DOHH2 (cell line): ENCODE measurements around the gene BCL11B.

Experiments used
- H3F3A ChIP-seq: fragments of 200-600 bp; sonication (generic), shearing (Covaris generic); 2 replicates; pipeline ENCODE4 v1.6.0; 2016; ENCODE audit warnings: antibody characterized with exemption, mild to moderate bottlenecking; ENCODE audit not compliant: control insufficient read depth, insufficient read depth
- H3K27ac ChIP-seq: fragments of 200-600 bp; sonication (generic); 2 replicates; pipeline ENCODE4 v1.5.1; 2014; ENCODE audit warnings: low read depth, mild to moderate bottlenecking, low read length, moderate library complexity
- H3K27me3 ChIP-seq: fragments of 200-600 bp; sonication (generic); 2 replicates; pipeline ENCODE4 v1.6.1; 2014; ENCODE audit warnings: mild to moderate bottlenecking, low read length, mixed read lengths; ENCODE audit not compliant: control insufficient read depth
- H3K36me3 ChIP-seq: fragments of 200-600 bp; sonication (generic); 2 replicates; pipeline ENCODE4 v1.6.1; 2014; ENCODE audit warnings: mild to moderate bottlenecking, low read length, moderate library complexity, mixed read lengths; ENCODE audit not compliant: control insufficient read depth
- H3K4me1 ChIP-seq: fragments of 200-600 bp; sonication (generic); 2 replicates; pipeline ENCODE4 v1.6.1; 2014; ENCODE audit warnings: mild to moderate bottlenecking, low read length, mixed read lengths; ENCODE audit not compliant: control insufficient read depth
- H3K4me2 ChIP-seq: fragments of 200-600 bp; sonication (generic); 2 replicates; pipeline ENCODE4 v1.6.0; 2014; ENCODE audit warnings: mild to moderate bottlenecking, low read length, moderate library complexity
- H3K4me3 ChIP-seq: fragments of 200-600 bp; sonication (generic); 2 replicates; pipeline ENCODE4 v1.5.1; 2014; ENCODE audit warnings: mild to moderate bottlenecking, low read length, mixed read lengths
- H3K79me2 ChIP-seq: fragments of 200-600 bp; sonication (generic); 2 replicates; pipeline ENCODE4 v1.6.1; 2014; ENCODE audit warnings: mild to moderate bottlenecking, low read length, mixed read lengths; ENCODE audit not compliant: control insufficient read depth
- H3K9me2 ChIP-seq: fragments of 200-600 bp; sonication (generic); replicated peaks from 2 replicates; pipeline ENCODE4 v1.6.1; 2014; ENCODE audit warnings: mild to moderate bottlenecking, low read length, mixed read lengths; ENCODE audit not compliant: control insufficient read depth
- H3K9me3 ChIP-seq: fragments of 200-600 bp; sonication (generic); 2 replicates; pipeline ENCODE4 v1.6.1; 2014; ENCODE audit warnings: antibody characterized with exemption, low read length, mixed read lengths; ENCODE audit not compliant: control insufficient read depth, insufficient read depth
- H4K20me1 ChIP-seq: fragments of 200-600 bp; sonication (generic); 2 replicates; pipeline ENCODE4 v1.6.0; 2014; ENCODE audit warnings: low read depth, mild to moderate bottlenecking, antibody characterized with exemption, low read length, moderate library complexity; ENCODE audit not compliant: control insufficient read depth, insufficient read depth
- CTCF ChIP-seq: fragments of 200-600 bp; sonication (generic); IDR thresholded peaks from one replicate; pipeline ENCODE4 v1.5.1; 2014; ENCODE audit warnings: antibody characterized with exemption, mild to moderate bottlenecking, low read depth, low read length; ENCODE audit not compliant: poor library complexity, severe bottlenecking
- EZH2phosphoT487 ChIP-seq: fragments of 200-600 bp; sonication (generic); IDR thresholded peaks from 2 replicates; pipeline ENCODE4 v1.6.1; 2017; ENCODE audit warnings: borderline replicate concordance, mild to moderate bottlenecking, antibody characterized with exemption, low read length, moderate library complexity, mixed read lengths

Gene BCL11B

GRCh38 chr14:99174770-99175319 is 97.2 kb downstream of the BCL11B start:
- H3K4me1 ChIP-seq, result no peaks in the 10 kb centered on the region
- H3K27me3 ChIP-seq, result no peaks in the 10 kb centered on the region
- H3K9me2 ChIP-seq, result no peaks in the 10 kb centered on the region
- no peak overlapping the region for H3K4me2 ChIP-seq
- no peak for TF ChIP-seq EZH2phosphoT487
- no peak for TF ChIP-seq CTCF
- H4K20me1 ChIP-seq, result no peaks in the 10 kb centered on the region
- no peak overlapping the region for H3K27ac ChIP-seq
- H3K9me3 ChIP-seq, result peaks cover 4% of the 10 kb centered on the region; the same call in 1 of the 2 replicates
- H3K79me2 ChIP-seq, result no peaks in the 10 kb centered on the region
- H3F3A ChIP-seq, result no peaks in the 10 kb centered on the region
- H3K4me3 ChIP-seq, result no peak overlapping the region
- no peaks in the 10 kb centered on the region for H3K36me3 ChIP-seq

DNA sequence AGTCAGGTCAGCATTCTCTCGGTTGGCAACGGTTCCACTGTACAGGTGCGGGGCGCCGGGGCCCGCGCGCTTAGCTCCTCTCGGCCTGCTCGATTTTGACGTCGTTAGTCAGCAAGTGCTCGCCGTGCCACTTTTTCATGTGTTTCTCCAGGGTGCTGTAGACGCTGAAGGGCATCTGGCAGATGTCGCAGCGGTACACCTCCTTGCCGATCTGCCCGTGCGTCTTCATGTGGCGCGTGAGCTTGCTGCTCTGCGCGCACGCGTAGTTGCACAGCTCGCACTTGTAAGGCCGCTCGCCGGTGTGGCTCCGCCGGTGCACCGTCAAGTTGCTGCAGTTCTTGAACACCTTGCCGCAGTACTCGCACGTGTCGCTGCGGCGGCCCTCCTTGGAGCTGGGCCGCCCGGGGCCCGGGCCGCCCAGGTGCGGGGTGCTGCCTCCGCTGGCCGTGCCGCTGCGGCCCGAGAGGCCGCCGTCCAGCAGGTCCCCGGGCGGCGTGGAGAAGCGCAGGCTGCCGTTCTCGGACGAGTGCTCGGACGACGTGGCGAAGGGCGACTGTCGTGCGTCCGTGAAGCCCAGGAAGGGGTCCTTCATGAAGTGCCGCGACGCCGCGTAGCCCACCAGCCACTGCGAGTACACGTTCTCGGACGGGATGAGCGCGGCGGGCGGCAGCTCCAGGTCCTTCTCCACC is 97.8 kb downstream of the BCL11B start:
- Histone ChIP-seq H3K9me3 (peaks cover 4% of the 10 kb centered on the region; the same call in 1 of the 2 replicates), H3K4me3 (no peak overlapping the region), H4K20me1 (no peaks in the 10 kb centered on the region), H3K27me3 (no peaks in the 10 kb centered on the region), H3K27ac (no peak overlapping the region), H3K36me3 (no peaks in the 10 kb centered on the region), H3K4me2 (no peak overlapping the region), H3F3A (no peaks in the 10 kb centered on the region), H3K79me2 (no peaks in the 10 kb centered on the region), H3K4me1 (no peaks in the 10 kb centered on the region), H3K9me2 (no peaks in the 10 kb centered on the region)
- TF ChIP-seq EZH2phosphoT487 (no peak), CTCF (no peak)

GRCh38 chr14:99173506-99173905 is 98.5 kb downstream of the BCL11B start:
- Histone ChIP-seq H3K9me3 (peaks cover 4% of the 10 kb centered on the region; the same call in 1 of the 2 replicates), H3F3A (no peaks in the 10 kb centered on the region), H3K36me3 (no peaks in the 10 kb centered on the region), H3K27me3 (no peaks in the 10 kb centered on the region), H3K9me2 (no peaks in the 10 kb centered on the region), H3K27ac (no peak overlapping the region), H3K4me3 (no peak overlapping the region), H4K20me1 (no peaks in the 10 kb centered on the region), H3K4me1 (no peaks in the 10 kb centered on the region), H3K4me2 (no peak overlapping the region), H3K79me2 (no peaks in the 10 kb centered on the region)
- TF ChIP-seq CTCF, result no peak
- no peak for TF ChIP-seq EZH2phosphoT487
